ENCODE data around the gene NTRK1.
A peak's percentile ranks its signal among the peaks of the same experiment; 100 is the strongest.

The NTRK1 gene

GRCh38 chr1:156896490-156897033 is 35.9 kb downstream of the NTRK1 start:
- DNase-seq = no peak

GRCh38 chr1:156897078-156897825 is 36.6 kb downstream of the NTRK1 start:
- no peak for DNase-seq

GRCh38 chr1:156898161-156898566 is 37.5 kb downstream of the NTRK1 start:
- DNase-seq = no peak

GRCh38 chr1:156898971-156899664 is 38.5 kb downstream of the NTRK1 start:
- no peak for DNase-seq

DNA sequence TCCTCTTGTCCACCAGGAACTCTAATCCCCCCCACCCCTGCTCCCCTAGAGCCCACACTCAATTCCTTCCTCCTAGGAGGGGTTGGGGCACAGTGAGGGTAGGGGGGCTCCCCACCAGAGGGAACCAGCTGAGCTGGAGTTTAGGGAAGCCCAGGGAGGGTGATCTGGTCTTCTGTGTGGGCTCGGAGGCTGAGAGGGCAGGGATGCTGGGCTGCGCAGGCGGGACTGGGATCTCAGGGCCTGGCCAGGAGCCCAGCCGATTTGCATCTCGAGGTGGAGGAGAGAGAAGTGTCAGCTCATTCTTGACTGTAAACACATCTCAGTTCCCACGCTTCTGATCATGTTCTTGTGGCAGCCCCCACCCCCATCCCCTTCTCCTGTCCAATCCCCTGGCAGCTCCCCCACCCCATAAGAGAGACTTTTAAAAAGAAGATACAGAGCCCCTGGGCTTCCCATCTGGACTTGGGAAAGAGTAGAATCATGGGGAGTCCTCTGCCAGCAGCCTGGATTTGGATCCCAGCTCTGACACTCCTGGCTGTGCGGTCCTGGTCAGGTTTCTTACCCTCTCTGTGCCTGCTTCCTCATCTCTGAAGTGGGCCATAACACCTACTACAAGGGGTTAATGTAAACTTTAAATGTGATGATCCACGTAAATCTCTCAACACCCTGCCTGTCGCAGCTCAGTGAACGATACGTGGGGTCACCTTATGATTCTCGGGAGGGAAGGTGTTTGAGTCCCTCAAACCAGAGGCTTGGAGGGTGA is 39.5 kb downstream of the NTRK1 start:
- no peak for DNase-seq

- DNase-seq = no peak
Observed at GRCh38 chr1:156900896-156901589, 40.4 kb downstream of the NTRK1 start.

GRCh38 chr1:156901590-156901900 is 40.9 kb downstream of the NTRK1 start:
- DNase-seq = no peak

GRCh38 chr1:156901966-156902915 is 41.6 kb downstream of the NTRK1 start:
- no peak for DNase-seq

DNA sequence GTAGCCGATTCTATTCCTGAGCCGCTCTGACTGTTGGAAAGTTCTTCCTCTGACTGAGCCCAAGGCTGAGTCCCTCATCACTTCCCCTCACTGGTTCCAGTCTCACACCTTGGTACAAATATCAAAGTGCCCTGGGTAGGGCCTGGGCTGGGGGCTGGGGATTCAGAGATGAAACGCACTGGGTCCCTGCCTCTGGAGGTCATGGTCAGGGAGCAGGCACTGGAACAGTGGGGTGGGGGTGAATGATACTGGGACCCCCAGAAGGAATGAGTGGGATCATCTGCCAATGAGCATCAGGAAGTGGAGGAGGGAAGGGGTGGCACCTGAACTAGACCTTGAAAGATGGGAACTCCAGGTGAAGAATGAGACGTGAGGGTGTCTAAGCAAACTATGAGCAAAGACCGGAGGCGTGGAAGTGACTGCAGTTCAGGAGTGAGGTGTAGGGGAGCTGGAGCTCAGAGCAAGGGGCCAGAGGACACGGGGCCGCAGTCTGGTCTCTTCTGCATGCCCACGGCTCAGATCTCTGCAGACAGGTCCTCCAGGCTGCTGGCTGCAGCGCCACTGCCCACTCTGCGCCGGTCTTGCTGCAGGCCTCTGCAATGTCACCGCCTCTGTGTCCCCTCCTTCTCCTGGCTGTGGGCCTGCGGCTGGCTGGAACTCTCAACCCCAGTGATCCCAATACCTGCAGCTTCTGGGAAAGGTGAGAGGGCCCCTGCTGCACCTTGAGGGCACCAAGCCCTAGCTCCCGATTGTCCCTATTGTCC is 42.8 kb downstream of the NTRK1 start:
- DNase-seq = no peak

GRCh38 chr1:156904187-156904959 is 43.7 kb downstream of the NTRK1 start:
- no peak for DNase-seq

GRCh38 chr1:156905176-156905575 is 44.5 kb downstream of the NTRK1 start:
- no peak for DNase-seq

DNA sequence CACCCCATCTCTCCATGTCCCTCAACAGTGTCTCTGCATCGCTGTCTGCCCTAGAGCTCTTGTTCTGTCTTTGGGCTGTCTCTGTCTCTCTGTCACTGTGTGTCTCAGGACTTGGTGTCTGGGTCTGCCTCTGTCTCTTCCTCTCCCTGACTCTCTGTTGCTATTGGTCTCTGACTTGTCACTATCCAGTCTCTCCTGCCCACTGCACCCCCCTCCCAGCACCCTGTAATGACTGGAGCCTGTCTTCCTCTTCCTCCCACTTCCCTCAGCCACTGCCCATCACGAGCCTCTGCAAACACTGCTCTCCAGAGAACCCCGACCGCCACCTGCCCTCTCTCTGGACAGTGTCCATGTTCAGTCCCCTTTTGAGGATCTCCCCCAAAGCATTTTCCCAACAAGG is 45.0 kb downstream of the NTRK1 start:
- no peak for DNase-seq

GRCh38 chr1:156906206-156906906 is 45.7 kb downstream of the NTRK1 start:
- DNase-seq = no peak

- DNase-seq = no peak
Observed at GRCh38 chr1:156908541-156908940, 47.9 kb downstream of the NTRK1 start.

DNA sequence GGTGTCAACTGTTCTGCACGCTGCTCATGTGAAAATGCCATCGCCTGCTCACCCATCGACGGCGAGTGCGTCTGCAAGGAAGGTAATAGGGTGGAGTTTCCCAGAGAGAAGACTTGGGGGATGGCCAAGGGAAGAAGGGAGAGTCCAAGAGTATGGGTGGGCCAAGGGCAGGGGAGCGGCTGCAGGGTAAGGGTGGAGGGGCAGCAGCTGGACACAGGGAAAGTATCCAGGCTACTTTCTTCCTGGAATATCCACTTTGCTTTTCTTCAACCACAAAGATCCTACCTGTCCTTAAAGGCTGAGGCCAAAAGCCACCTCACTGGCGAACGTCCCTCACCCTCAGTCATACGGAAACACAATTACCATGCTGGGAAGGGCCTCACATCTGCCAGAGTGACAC is 48.3 kb downstream of the NTRK1 start:
- no peak for DNase-seq

DNA sequence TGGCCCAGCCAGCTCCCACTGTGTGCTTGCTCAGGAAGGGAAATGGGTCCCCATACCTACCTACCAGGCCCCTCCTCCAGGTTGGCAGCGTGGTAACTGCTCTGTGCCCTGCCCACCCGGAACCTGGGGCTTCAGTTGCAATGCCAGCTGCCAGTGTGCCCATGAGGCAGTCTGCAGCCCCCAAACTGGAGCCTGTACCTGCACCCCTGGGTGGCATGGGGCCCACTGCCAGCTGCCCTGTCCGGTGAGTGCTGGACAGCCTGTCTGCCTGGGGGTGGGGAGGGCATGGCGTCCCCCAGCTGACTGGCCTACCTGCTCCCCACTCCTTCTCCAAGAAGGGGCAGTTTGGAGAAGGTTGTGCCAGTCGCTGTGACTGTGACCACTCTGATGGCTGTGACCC is 49.0 kb downstream of the NTRK1 start:
- DNase-seq = no peak

GRCh38 chr1:156910309-156910782 is 49.7 kb downstream of the NTRK1 start:
- DNase-seq = peak in 9 of 56 donors; percentile 8 to 53 (median 16)
